Right atrium auricular region (tissue), 2 donors: ENCODE data around the gene NUDT16L1. TPM values are rescaled to one million over a fixed set of nuclear protein-coding genes. Genes with fewer than 3 reads are reported as not detected.

Experiments used
- DNase-seq: peaks from one replicate; pipeline ENCODE4 v3.0.0-alpha.2; 2019; ENCODE audit warnings: low spot score
- H3K27ac ChIP-seq, 2 donors: fragments of 200-600 bp; sonication (generic); 1 replicate in 1 of 2; 2 replicates in 1 of 2; pipeline ENCODE4 v1.5.1; 2016 to 2019
- H3K27me3 ChIP-seq, 2 donors: fragments of 200-600 bp; sonication (generic); one replicate each; pipeline versions ENCODE4 v1.5.1 to v1.6.0; 2017 to 2019
- H3K36me3 ChIP-seq: fragments of 200-600 bp; sonication (generic); one replicate; pipeline ENCODE4 v1.5.1; 2016
- H3K4me1 ChIP-seq, 2 donors: fragments of 200-600 bp; sonication (generic); one replicate each; pipeline versions ENCODE4 v1.5.1 to v1.6.0; 2017 to 2019
- H3K4me3 ChIP-seq, 2 donors: fragments of 200-600 bp; sonication (generic); 1 replicate in 1 of 2; 2 replicates in 1 of 2; pipeline ENCODE4 v1.5.1; 2017 to 2019; ENCODE audit warnings: mild to moderate bottlenecking in 1 of 2, moderate library complexity in 1 of 2
- H3K9me3 ChIP-seq, 2 donors: fragments of 200-600 bp; sonication (generic); one replicate each; pipeline ENCODE4 v1.5.1; 2019
- total RNA-seq, 2 donors: library from RNA; depleted of rRNA; stranded (reverse); fragments of >200 nt; gene quantifications; one replicate each; pipeline ENCODE4 v1.1.0, GENCODE V29; 2016
- TF ChIP-seq, protein P1 (sequence below), 2 donors: fragments of 200-600 bp; sonication (generic); IDR thresholded peaks; one replicate each; pipeline ENCODE4 v1.5.1; 2019; ENCODE audit warnings: antibody characterized with exemption in 2 of 2

The NUDT16L1 gene
- total RNA-seq, 2 donors from 2014 or later, result 25.5 to 61.5 TPM

DNA sequence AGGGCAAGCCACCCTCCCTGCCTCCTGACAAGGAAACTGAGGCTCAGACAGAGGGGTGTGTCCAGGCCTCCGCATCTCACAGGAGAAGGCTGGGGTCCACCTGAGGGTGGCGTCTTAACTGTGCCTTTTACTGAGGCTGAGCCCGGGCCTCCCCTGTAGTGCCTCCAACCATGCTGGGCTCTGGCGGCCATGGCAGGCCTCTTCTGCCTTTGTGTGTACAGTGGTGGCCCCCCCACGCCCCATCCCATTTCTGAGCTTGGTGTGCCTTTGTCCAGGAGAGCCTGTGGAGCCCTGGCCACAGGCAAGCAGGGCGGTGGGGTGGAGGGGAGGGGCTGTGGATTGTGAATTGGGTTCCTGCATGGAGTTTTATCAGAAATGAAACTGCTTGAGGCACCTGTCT is 37.6 kb upstream of the NUDT16L1 start:
- TF ChIP-seq, protein P1, sequence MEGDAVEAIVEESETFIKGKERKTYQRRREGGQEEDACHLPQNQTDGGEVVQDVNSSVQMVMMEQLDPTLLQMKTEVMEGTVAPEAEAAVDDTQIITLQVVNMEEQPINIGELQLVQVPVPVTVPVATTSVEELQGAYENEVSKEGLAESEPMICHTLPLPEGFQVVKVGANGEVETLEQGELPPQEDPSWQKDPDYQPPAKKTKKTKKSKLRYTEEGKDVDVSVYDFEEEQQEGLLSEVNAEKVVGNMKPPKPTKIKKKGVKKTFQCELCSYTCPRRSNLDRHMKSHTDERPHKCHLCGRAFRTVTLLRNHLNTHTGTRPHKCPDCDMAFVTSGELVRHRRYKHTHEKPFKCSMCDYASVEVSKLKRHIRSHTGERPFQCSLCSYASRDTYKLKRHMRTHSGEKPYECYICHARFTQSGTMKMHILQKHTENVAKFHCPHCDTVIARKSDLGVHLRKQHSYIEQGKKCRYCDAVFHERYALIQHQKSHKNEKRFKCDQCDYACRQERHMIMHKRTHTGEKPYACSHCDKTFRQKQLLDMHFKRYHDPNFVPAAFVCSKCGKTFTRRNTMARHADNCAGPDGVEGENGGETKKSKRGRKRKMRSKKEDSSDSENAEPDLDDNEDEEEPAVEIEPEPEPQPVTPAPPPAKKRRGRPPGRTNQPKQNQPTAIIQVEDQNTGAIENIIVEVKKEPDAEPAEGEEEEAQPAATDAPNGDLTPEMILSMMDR (IDR thresholded peaks at IDR 0.05), result no peak
- no peak for DNase-seq
- Histone ChIP-seq H3K27ac (no peak overlapping the region), H3K9me3 (no peaks in the 10 kb centered on the region), H3K4me1 (peaks cover 0 to 16% of the 10 kb centered on the region in 2 donors), H3K4me3 (no peak overlapping the region), H3K27me3 (no peaks in the 10 kb centered on the region), H3K36me3 (peaks cover 88% of the 10 kb centered on the region)

- Histone ChIP-seq H3K27me3 (no peaks in the 10 kb centered on the region), H3K27ac (no peak overlapping the region), H3K4me3 (no peak overlapping the region), H3K36me3 (peaks cover 84% of the 10 kb centered on the region), H3K9me3 (no peaks in the 10 kb centered on the region), H3K4me1 (peaks cover 0 to 16% of the 10 kb centered on the region in 2 donors)
- TF ChIP-seq, protein P1 (IDR thresholded peaks at IDR 0.05), result no peak
- DNase-seq, result no peak
Measured at GRCh38 chr16:4656221-4656620, 37.1 kb upstream of the NUDT16L1 start.

GRCh38 chr16:4656695-4657686 is 36.4 kb upstream of the NUDT16L1 start:
- no peak overlapping the region for H3K4me3 ChIP-seq
- TF ChIP-seq, protein P1 (IDR thresholded peaks at IDR 0.05), result no peak
- no peaks in the 10 kb centered on the region for H3K27me3 ChIP-seq
- no peak for DNase-seq
- H3K4me1 ChIP-seq, result peaks cover 0 to 16% of the 10 kb centered on the region in 2 donors
- no peaks in the 10 kb centered on the region for H3K9me3 ChIP-seq
- peaks cover 76% of the 10 kb centered on the region for H3K36me3 ChIP-seq
- no peak overlapping the region for H3K27ac ChIP-seq

DNA sequence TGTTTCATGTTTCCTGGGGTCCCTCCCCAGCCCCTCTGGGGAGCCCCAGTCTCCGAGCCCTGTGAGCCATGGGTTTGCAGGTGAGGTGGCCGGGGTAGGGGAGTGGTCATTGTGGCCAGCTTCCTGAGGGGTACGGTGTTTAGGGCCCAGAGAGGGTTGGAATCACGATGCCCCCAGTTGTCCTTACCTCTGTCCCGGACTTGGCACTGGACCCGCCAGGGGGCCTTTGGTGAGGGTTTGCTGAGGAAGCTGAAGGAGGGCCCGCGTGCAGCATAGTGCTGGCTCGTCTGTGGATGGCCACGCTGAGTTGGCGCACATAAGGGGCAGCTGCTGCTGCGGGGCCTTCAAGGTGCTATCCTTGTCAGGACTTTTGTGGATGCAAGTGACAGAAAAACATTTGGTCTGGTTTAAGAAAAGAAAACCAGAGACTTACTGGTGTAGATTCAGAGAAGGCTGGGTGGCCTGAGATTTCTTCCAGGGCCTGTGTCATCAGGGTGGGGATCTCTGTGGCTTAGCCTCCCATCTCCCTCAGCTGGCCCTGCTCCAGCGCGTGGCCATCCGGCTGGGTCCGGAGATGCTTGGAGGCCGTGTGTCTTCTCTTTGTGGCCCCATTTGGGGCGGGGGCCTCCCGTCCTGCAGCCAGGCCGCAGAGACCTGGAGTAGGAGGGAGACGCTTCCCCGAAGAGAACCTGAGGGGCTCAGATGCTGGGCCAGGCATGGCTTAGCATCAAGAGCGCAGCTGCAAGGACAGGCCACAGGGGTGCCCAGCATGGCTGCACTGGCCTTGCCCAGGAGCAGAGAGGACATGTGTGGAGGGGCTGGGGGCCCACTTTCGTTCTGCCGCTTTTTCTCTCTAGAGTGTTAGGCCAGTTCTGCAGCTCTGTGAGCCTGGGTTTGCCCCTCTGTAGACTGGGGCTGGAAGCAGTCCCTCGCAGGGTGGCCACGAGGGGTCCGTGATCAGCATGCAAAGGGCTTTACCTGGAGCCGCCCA is 33.7 kb upstream of the NUDT16L1 start:
- TF ChIP-seq, protein P1 (IDR thresholded peaks at IDR 0.05), result no peak
- H3K4me3 ChIP-seq, result no peak overlapping the region
- DNase-seq, result no peak
- H3K4me1 ChIP-seq, result peaks cover 0 to 28% of the 10 kb centered on the region in 2 donors
- H3K27ac ChIP-seq, result peak overlapping the region in 1 of 2 donors; percentile 7
- H3K36me3 ChIP-seq, result peaks cover 53% of the 10 kb centered on the region
- no peaks in the 10 kb centered on the region for H3K9me3 ChIP-seq
- no peaks in the 10 kb centered on the region for H3K27me3 ChIP-seq

DNA sequence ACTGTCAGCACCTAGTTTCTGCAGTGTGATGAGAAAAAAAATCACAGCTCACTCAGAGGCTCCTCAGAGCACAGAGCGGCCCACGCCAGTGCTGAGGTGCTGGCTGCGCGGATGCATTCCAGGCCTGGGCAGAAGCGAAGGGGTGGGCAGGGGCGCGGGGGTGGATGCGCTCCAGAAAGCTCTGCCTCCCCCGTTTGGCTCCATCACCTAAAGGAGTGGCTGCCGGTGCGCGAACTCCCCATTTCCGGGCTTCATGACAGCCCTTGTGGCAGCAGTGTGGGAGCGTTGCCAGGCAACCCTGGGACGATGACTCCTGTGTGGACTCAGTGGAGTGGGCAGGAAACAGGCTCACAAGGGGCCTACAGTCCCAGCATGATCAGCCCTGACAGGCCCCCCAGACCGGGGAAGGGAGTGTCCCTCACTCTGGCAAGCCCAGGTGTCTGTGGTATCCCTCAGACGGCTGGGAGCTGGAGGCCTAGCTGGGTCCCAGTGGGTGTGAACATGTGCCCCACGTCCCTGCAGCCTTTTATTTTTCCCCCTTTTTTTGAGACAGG is 32.8 kb upstream of the NUDT16L1 start:
- H3K27ac ChIP-seq, result peak overlapping the region in 1 of 2 donors; percentile 7
- peak; percentile 64 for DNase-seq

More for the DNA sequence above, 32.8 kb upstream of the NUDT16L1 start:
- TF ChIP-seq, protein P1 (IDR thresholded peaks at IDR 0.05), result no peak
- Histone ChIP-seq H3K36me3 (peaks cover 48% of the 10 kb centered on the region), H3K4me3 (no peak overlapping the region), H3K9me3 (no peaks in the 10 kb centered on the region), H3K27me3 (no peaks in the 10 kb centered on the region), H3K4me1 (peaks cover 0 to 28% of the 10 kb centered on the region in 2 donors)
